ENCODE measurements around the gene RPL13A. TPM values are rescaled to one million over a fixed set of nuclear protein-coding genes. Genes with fewer than 3 reads are reported as not detected.
A peak's percentile ranks its signal among the peaks of the same experiment; 100 is the strongest.

RPL13A gene
- total RNA-seq, 2 experiments from 2014 or later: 2,999 to 8,461 TPM

- POLR2A ChIA-PET: interaction anchor here (0.6 to 1.5 kb wide), 5 partner anchors 8 to 358 kb away, joined by 3 to 4 read pairs (median 3); partner anchors contain the start of gene RPL13A
- Histone ChIP-seq H3K4me3 (ENCODE audit: low read depth, low read length, poor library complexity, severe bottlenecking) (peak within 1 kb of the TSS; percentile 93), H3K9me3 (ENCODE audit: low read length) (no peaks in the 10 kb centered on the region), H3K4me2 (ENCODE audit: low read length) (peak within 1 kb of the TSS; percentile 88), H3K9me2 (ENCODE audit: insufficient read depth, low read length) (no peaks in the 10 kb centered on the region), H3K4me1 (ENCODE audit: insufficient read depth, low read length, poor library complexity, severe bottlenecking) (peaks cover 31% of the 10 kb centered on the region), H4K20me1 (ENCODE audit: insufficient read depth, low read length) (no peaks in the 10 kb centered on the region), H3K79me2 (ENCODE audit: insufficient read depth, low read depth, low read length) (peaks cover 44% of the 10 kb centered on the region), H3K36me3 (ENCODE audit: insufficient read depth, low read length) (peaks cover 49% of the 10 kb centered on the region), H2AFZ (ENCODE audit: low read length) (peak within 1 kb of the TSS; percentile 39; the same call in 1 of the 2 replicates), H3K27ac (ENCODE audit: low read depth, low read length, poor library complexity, severe bottlenecking) (peak within 1 kb of the TSS; percentile 92)
- peak; percentile 100 for DNase-seq (ENCODE audit: low spot score)
- TSS peak; percentile 82 for BruUV-seq (replicated peaks)
- TF ChIP-seq EZH2phosphoT487 (IDR thresholded peaks at IDR 0.05; ENCODE audit: borderline replicate concordance, low read depth, low read length) (no peak), CTCF (conservative IDR thresholded peaks at IDR 0.05; ENCODE audit: low read length) (no peak)
- intact Hi-C loops (cut with micrococcal nuclease; ENCODE audit: unreplicated experiment): loop anchor here (5.0 kb wide), 1 partner anchor 36 kb away; the partner anchor contains the start of gene RPL13A
- CTCF ChIA-PET (ENCODE audit: unreplicated experiment): interaction anchor here (0.6 kb wide), 1 partner anchor 47 kb away, joined by 5 read pairs; no protein-coding TSS in a partner anchor
These were observed 35.8 kb upstream of the RPL13A start, which contains the start of gene PIH1D1 for GRCh38 chr19:49451430-49452181. PIH1D1 (minus strand) TSS chr19:49451814; CDS start chr19:49451574, 240 bp downstream.

DNA sequence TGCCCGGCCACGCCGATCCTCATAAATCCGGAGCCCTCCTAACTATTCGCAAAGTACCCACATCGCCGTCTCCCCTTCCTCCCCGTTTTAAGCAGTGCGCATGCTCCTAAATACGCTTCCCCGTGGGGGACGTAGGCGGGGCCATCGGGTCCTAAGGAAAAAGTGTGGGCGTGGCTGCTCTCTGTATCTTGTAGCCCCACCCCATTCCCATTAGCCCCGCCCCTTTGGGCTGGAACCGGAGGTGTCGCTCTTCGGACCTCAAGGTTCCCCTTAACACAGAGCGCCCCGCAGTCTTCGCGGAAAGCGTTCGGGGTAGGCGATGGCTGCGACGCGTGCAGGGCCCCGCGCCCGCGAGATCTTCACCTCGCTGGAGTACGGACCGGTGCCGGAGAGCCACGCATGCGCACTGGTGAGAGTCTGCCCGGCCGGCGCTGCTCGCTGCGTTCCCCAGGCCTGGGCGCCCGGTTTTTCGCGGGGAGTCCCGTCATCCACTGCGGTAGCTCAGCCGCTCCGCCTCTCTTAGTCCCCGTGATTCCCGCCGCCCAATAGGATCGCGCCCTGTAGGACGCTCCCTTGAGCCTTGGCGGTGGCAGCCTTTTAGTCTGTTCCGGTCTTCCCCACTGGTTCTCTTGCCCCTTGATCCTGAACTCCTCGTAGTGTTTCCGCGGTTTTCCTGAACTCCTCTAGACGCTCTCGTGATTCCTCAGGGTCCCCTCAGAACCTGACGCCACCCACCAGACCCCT, 34.2 kb upstream of the RPL13A start, which contains the start of gene ALDH16A1:
TSS of gene ALDH16A1 (plus strand) at position 213 of the 744 bp plus-strand sequence. CDS start at position 320, 107 bp downstream.
- POLR2A ChIA-PET: interaction anchor here (0.6 kb wide), 4 partner anchors 9 to 872 kb away, joined by 3 to 7 read pairs (median 4); no protein-coding TSS in a partner anchor
- Histone ChIP-seq H3K4me2 (ENCODE audit: low read length) (peak within 1 kb of the TSS; percentile 94), H3K9me3 (ENCODE audit: low read length) (no peaks in the 10 kb centered on the region), H3K4me1 (ENCODE audit: insufficient read depth, low read length, poor library complexity, severe bottlenecking) (peaks cover 28% of the 10 kb centered on the region), H3K79me2 (ENCODE audit: insufficient read depth, low read depth, low read length) (peaks cover 44% of the 10 kb centered on the region), H3K4me3 (ENCODE audit: low read depth, low read length, poor library complexity, severe bottlenecking) (peak within 1 kb of the TSS; percentile 93), H3K9me2 (ENCODE audit: insufficient read depth, low read length) (no peaks in the 10 kb centered on the region), H2AFZ (ENCODE audit: low read length) (peak within 1 kb of the TSS; percentile 23; the same call in 1 of the 2 replicates), H4K20me1 (ENCODE audit: insufficient read depth, low read length) (no peaks in the 10 kb centered on the region), H3K36me3 (ENCODE audit: insufficient read depth, low read length) (peaks cover 37% of the 10 kb centered on the region), H3K27ac (ENCODE audit: low read depth, low read length, poor library complexity, severe bottlenecking) (peak within 1 kb of the TSS; percentile 92)
- peak; percentile 98 for DNase-seq (ENCODE audit: low spot score)
- BruUV-seq (replicated peaks): no TSS peak
- TF ChIP-seq EZH2phosphoT487 (IDR thresholded peaks at IDR 0.05; ENCODE audit: borderline replicate concordance, low read depth, low read length) (no peak), CTCF (conservative IDR thresholded peaks at IDR 0.05; ENCODE audit: low read length) (no peak)
- intact Hi-C loops (cut with micrococcal nuclease; ENCODE audit: unreplicated experiment): loop anchor here (5.0 kb wide), 1 partner anchor 34 kb away; the partner anchor contains the start of gene RPL13A
- CTCF ChIA-PET (ENCODE audit: unreplicated experiment): interaction anchor here (0.6 to 1.1 kb wide), 2 partner anchors 20 to 122 kb away, joined by 3 read pairs; no protein-coding TSS in a partner anchor
